H1 (cell line): Measurements from ENCODE around the gene KRT72. TPM values are rescaled to one million over a fixed set of nuclear protein-coding genes. Genes with fewer than 3 reads are reported as not detected.
A peak's percentile ranks its signal among the peaks of the same experiment; 100 is the strongest.

ENCODE experiments used
- CTCF ChIA-PET: fragments of 300-600 bp; sonication (Branson Sonifier 250); formaldehyde crosslinking; loops from one replicate; lab custom pipeline; 2021; ENCODE audit not compliant: partially characterized antibody; lab: Charles Lee
- POLR2A ChIA-PET: fragments of 300-600 bp; sonication (Branson Sonifier 250); formaldehyde crosslinking; loops from one replicate; lab custom pipeline; 2021; ENCODE audit warnings: inconsistent platforms; ENCODE audit not compliant: partially characterized antibody; lab: Charles Lee
- DNase-seq, 2 experiments: peaks; one replicate each; pipeline versions ENCODE4 v3.0.0 to v3.0.0-alpha.2; 2010 to 2022; ENCODE audit warnings: low spot score in 2 of 2, low read depth in 1 of 2, mixed read lengths in 1 of 2
- FAIRE-seq: peaks from 2 replicates; lab custom pipeline; 2011; peaks lifted over from hg19 to GRCh38; lab: Jason Lieb, UNC
- H2AFZ ChIP-seq: 2 replicates; pipeline ENCODE4 v1.8.1; 2012; ENCODE audit warnings: low read length, inconsistent platforms
- H2AK5ac ChIP-seq: 2 replicates; pipeline ENCODE4 v1.6.1; 2013; ENCODE audit warnings: low read depth, low read length
- H2BK120ac ChIP-seq: replicated peaks from 2 replicates; pipeline ENCODE3; 2013; ENCODE audit warnings: low read depth, low read length, inconsistent platforms
- H2BK12ac ChIP-seq: 2 replicates; pipeline ENCODE4 v1.6.1; 2013; ENCODE audit warnings: low read depth, low read length
- H2BK15ac ChIP-seq: 2 replicates; pipeline ENCODE4 v1.6.1; 2013; ENCODE audit warnings: low read length
- H2BK20ac ChIP-seq: 2 replicates; pipeline ENCODE4 v1.6.1; 2013; ENCODE audit warnings: low read length
- H2BK5ac ChIP-seq: 2 replicates; pipeline ENCODE4 v1.6.1; 2013; ENCODE audit warnings: low read depth, low read length
- H3K14ac ChIP-seq: 2 replicates; pipeline ENCODE4 v1.6.1; 2013; ENCODE audit warnings: inconsistent platforms; ENCODE audit not compliant: insufficient read length
- H3K18ac ChIP-seq: 2 replicates; pipeline ENCODE4 v1.6.1; 2013; ENCODE audit warnings: low read length; ENCODE audit errors: extremely low read depth
- H3K23ac ChIP-seq: 2 replicates; pipeline ENCODE4 v1.6.1; 2013; ENCODE audit warnings: inconsistent platforms; ENCODE audit not compliant: insufficient read length
- H3K23me2 ChIP-seq: 2 replicates; pipeline ENCODE4 v1.6.1; 2013; ENCODE audit warnings: low read depth, low read length
- H3K27ac ChIP-seq: 2 replicates; pipeline ENCODE4 v1.6.1; 2011; ENCODE audit warnings: low read depth, low read length, inconsistent platforms
- H3K27me3 ChIP-seq, 4 experiments: replicated peaks in 1 of 4; 1 replicate in 1 of 4; 2 replicates in 3 of 4; pipeline versions ENCODE4 v1.6.1 to v1.8.1; 2011 to 2013; ENCODE audit warnings: low read length in 3 of 4, mild to moderate bottlenecking in 3 of 4, inconsistent platforms in 2 of 4, mixed read lengths in 2 of 4, moderate library complexity in 1 of 4; ENCODE audit not compliant: control insufficient read depth in 3 of 4, insufficient read depth in 3 of 4; ENCODE audit errors: extremely low read depth in 1 of 4
- H3K36me3 ChIP-seq, 4 experiments: 2 replicates each; pipeline versions ENCODE4 v1.6.1 to v1.8.1; 2011 to 2013; ENCODE audit warnings: mild to moderate bottlenecking in 4 of 4, low read length in 3 of 4, moderate library complexity in 2 of 4, control low read depth in 1 of 4, inconsistent platforms in 1 of 4; ENCODE audit not compliant: insufficient read depth in 4 of 4, control insufficient read depth in 2 of 4
- H3K4ac ChIP-seq: replicated peaks from 2 replicates; pipeline ENCODE3; 2013; ENCODE audit warnings: low read length, low read depth, mixed read lengths, inconsistent platforms; ENCODE audit not compliant: insufficient read length
- H3K4me1 ChIP-seq, 4 experiments: replicated peaks in 1 of 4; 1 replicate in 1 of 4; 2 replicates in 3 of 4; pipeline versions ENCODE4 v1.6.1 to v1.8.1; 2011 to 2013; ENCODE audit warnings: low read length in 3 of 4, inconsistent platforms in 2 of 4, mixed read lengths in 1 of 4; ENCODE audit not compliant: insufficient read depth in 4 of 4, control insufficient read depth in 3 of 4
- H3K4me2 ChIP-seq, 2 experiments: 2 replicates each; pipeline versions ENCODE4 v1.6.1 to v1.8.1; 2011 to 2013; ENCODE audit warnings: low read depth in 2 of 2, low read length in 2 of 2, control low read depth in 1 of 2, inconsistent platforms in 1 of 2, mild to moderate bottlenecking in 1 of 2; ENCODE audit not compliant: insufficient read depth in 1 of 2
- H3K4me3 ChIP-seq, 4 experiments: fragments of 200-600, 300-600 bp in 1 of 4; sonication (generic), shearing (Covaris generic), sonication (Bioruptor Twin) in 1 of 4; 2 replicates each; pipeline versions ENCODE4 v1.5.1 to v1.8.1; 2011 to 2016; ENCODE audit warnings: low read length in 4 of 4, low read depth in 3 of 4, control low read depth in 2 of 4, inconsistent platforms in 2 of 4, mild to moderate bottlenecking in 2 of 4, mixed read lengths in 1 of 4, moderate library complexity in 1 of 4; ENCODE audit not compliant: insufficient read depth in 2 of 4; ENCODE audit errors: extremely low read depth in 1 of 4
- H3K56ac ChIP-seq: replicated peaks from 2 replicates; pipeline ENCODE3; 2013; ENCODE audit warnings: low read depth, mild to moderate bottlenecking, mixed read lengths, low read length, inconsistent platforms; ENCODE audit not compliant: insufficient read length
- H3K79me1 ChIP-seq: 2 replicates; pipeline ENCODE4 v1.6.1; 2013; ENCODE audit warnings: low read depth, low read length, control low read depth
- H3K79me2 ChIP-seq, 2 experiments: 2 replicates each; pipeline versions ENCODE4 v1.6.1 to v1.8.1; 2012 to 2013; ENCODE audit warnings: low read length in 2 of 2, mild to moderate bottlenecking in 2 of 2, inconsistent platforms in 1 of 2; ENCODE audit not compliant: insufficient read depth in 2 of 2, control insufficient read depth in 1 of 2
- H3K9ac ChIP-seq, 4 experiments: replicated peaks in 1 of 4; 1 replicate in 1 of 4; 2 replicates in 3 of 4; pipeline versions ENCODE4 v1.6.1 to v1.8.1; 2011 to 2013; ENCODE audit warnings: low read depth in 3 of 4, low read length in 3 of 4, control low read depth in 2 of 4, mild to moderate bottlenecking in 2 of 4, moderate library complexity in 2 of 4, inconsistent platforms in 1 of 4; ENCODE audit errors: extremely low read depth in 1 of 4
- H3K9me3 ChIP-seq, 2 experiments: 2 replicates each; pipeline versions ENCODE4 v1.6.1 to v1.8.1; 2012 to 2013; ENCODE audit warnings: mild to moderate bottlenecking in 2 of 2, moderate library complexity in 2 of 2, control low read depth in 1 of 2, inconsistent platforms in 1 of 2, low read depth in 1 of 2, low read length in 1 of 2, mixed read lengths in 1 of 2; ENCODE audit not compliant: insufficient read depth in 2 of 2
- H4K20me1 ChIP-seq, 2 experiments: replicated peaks in 1 of 2; 2 replicates each; pipeline versions ENCODE3 to v1.8.1; 2011 to 2013; ENCODE audit warnings: inconsistent platforms in 2 of 2, low read length in 2 of 2, mild to moderate bottlenecking in 1 of 2; ENCODE audit not compliant: insufficient read depth in 2 of 2, control insufficient read depth in 1 of 2
- H4K5ac ChIP-seq: 2 replicates; pipeline ENCODE4 v1.6.1; 2013; ENCODE audit warnings: low read length, low read depth, mixed read lengths, inconsistent platforms; ENCODE audit not compliant: insufficient read length
- H4K8ac ChIP-seq: 2 replicates; pipeline ENCODE4 v1.8.0; 2013; ENCODE audit warnings: mild to moderate bottlenecking, moderate library complexity, low read length, inconsistent platforms; ENCODE audit not compliant: insufficient read depth; ENCODE audit errors: extremely low read depth
- H4K91ac ChIP-seq: replicated peaks from 2 replicates; pipeline ENCODE3; 2013; ENCODE audit warnings: low read length, mixed read lengths, inconsistent platforms; ENCODE audit not compliant: insufficient read length
- CBX5 ChIP-seq: fragments of 300-800, 300-1000 bp; sonication (generic); IDR thresholded peaks from 2 replicates; pipeline ENCODE4 v1.7.1; 2016; ENCODE audit warnings: antibody characterized with exemption, low read length, low read depth
- CBX8 ChIP-seq: fragments of 300-800, 300-1000 bp; sonication (generic); IDR thresholded peaks from 2 replicates; pipeline ENCODE4 v1.7.1; 2016; ENCODE audit warnings: low read depth, low read length, borderline replicate concordance
- CHD2 ChIP-seq: IDR thresholded peaks from 2 replicates; pipeline ENCODE4 v1.6.1; 2012; ENCODE audit warnings: low read length, improper control_type of control experiment
- KDM4A ChIP-seq: IDR thresholded peaks from one replicate; pipeline ENCODE4 v1.7.1; 2012; ENCODE audit warnings: low read depth, mild to moderate bottlenecking, moderate library complexity, low read length, inconsistent platforms; ENCODE audit not compliant: severe bottlenecking
- MAFK ChIP-seq: IDR thresholded peaks from 2 replicates; pipeline ENCODE4 v1.6.1; 2012; ENCODE audit warnings: low read depth, mild to moderate bottlenecking, improper control_type of control experiment, low read length
- NANOG ChIP-seq: IDR thresholded peaks from 2 replicates; pipeline ENCODE4 v1.6.1; 2011; ENCODE audit warnings: low read length, low read depth, mild to moderate bottlenecking, inconsistent platforms; ENCODE audit not compliant: insufficient read depth, poor library complexity, severe bottlenecking
- RFX5 ChIP-seq: IDR thresholded peaks from 2 replicates; pipeline ENCODE4 v1.6.1; 2011; ENCODE audit warnings: low read depth, low read length, improper control_type of control experiment, borderline replicate concordance
- SIN3A ChIP-seq, 2 experiments: IDR thresholded peaks in 1 of 2; conservative IDR thresholded peaks in 1 of 2; 2 replicates each; pipeline ENCODE4 v1.6.1; 2011 to 2012; ENCODE audit warnings: low read length in 2 of 2, improper control_type of control experiment in 1 of 2, low read depth in 1 of 2, mild to moderate bottlenecking in 1 of 2
- SIRT6 ChIP-seq: IDR thresholded peaks from one replicate; pipeline ENCODE4 v1.7.1; 2012; ENCODE audit warnings: low read length, inconsistent platforms
- SIX5 ChIP-seq: IDR thresholded peaks from 2 replicates; pipeline ENCODE4 v1.6.1; 2011; ENCODE audit warnings: mild to moderate bottlenecking, low read depth, low read length
- SP4 ChIP-seq: IDR thresholded peaks from 2 replicates; pipeline ENCODE4 v1.6.1; 2012; ENCODE audit warnings: low read length, inconsistent platforms
- SUZ12 ChIP-seq: fragments of 200-600 bp; sonication (generic); IDR thresholded peaks from 2 replicates; pipeline ENCODE4 v1.6.1; 2012; ENCODE audit warnings: mild to moderate bottlenecking, inconsistent platforms, low read length, moderate library complexity, mixed read lengths
- YY1 ChIP-seq: IDR thresholded peaks from 2 replicates; pipeline ENCODE4 v1.6.1; 2011; ENCODE audit warnings: low read depth, mild to moderate bottlenecking, low read length
- polyA plus RNA-seq, 7 experiments: library from polyadenylated mRNA; depleted of rRNA in 3 of 7; stranded (reverse) in 5 of 7; unstranded in 2 of 7; fragments of >200 nt in 5 of 7; fragments of 200-250 nt in 2 of 7; gene quantifications; 1 replicate in 5 of 7; 2 replicates in 1 of 7; 4 replicates in 1 of 7; pipeline versions ENCODE4 v1.2.1 to v1.2.3, GENCODE V29; 2011 to 2013; ENCODE audit warnings: missing spikeins in 2 of 7, mixed read lengths in 2 of 7
- total RNA-seq: library from RNA; stranded (reverse); fragmentation: NEBNext Ultra II Directional; extraction: Animal tissue kit (Norgen Biotek cat#: 25700); gene quantifications from 2 replicates; pipeline ENCODE4 v1.2.1, GENCODE V29; 2021
- TF ChIP-seq, protein P1 (sequence below): IDR thresholded peaks from 2 replicates; pipeline ENCODE4 v1.6.1; 2012; ENCODE audit warnings: low read length, inconsistent platforms

Gene KRT72
- total and polyA plus RNA-seq, 2 of the 8 experiments (the other 6 are each of a cell fraction or from before 2014, with no cell fraction given), result not detected

DNA sequence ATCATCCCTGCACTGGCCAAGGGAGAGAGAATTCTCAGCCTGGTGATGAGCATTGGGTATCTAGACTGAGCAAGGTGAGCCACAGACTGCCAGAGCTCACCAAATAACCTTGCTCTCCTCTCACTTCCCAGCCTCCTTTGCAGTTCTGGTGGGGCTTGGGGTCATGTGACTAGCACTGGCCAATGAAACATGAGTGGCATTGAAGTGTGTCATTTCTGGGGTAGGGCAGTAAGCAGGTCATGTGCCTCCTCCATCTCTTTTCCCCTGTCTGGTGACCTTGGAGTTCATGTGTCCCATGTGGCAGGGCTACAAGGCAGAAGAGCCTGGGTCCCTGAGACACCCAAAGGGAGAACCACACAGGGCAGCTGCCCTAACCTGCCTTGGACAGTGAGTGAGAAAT, 3.6 kb upstream of the KRT72 start:
- POLR2A ChIA-PET, result no interaction called here
- Histone ChIP-seq H3K4me3 (no peak overlapping the region), H2AK5ac (no peak overlapping the region), H2BK15ac (no peak overlapping the region), H3K23ac (no peak overlapping the region), H2BK5ac (no peak overlapping the region), H3K79me1 (no peaks in the 10 kb centered on the region), H3K18ac (no peak overlapping the region), H3K27me3 (peaks cover 0 to 6% (median under 1%) of the 10 kb centered on the region in 4 experiments; a peak in 5 of 7 replicates), H3K4me1 (no peaks in the 10 kb centered on the region), H4K8ac (no peak overlapping the region), H4K91ac (no peak overlapping the region), H2AFZ (no peak overlapping the region), H3K9ac (no peak overlapping the region), H3K4ac (no peak overlapping the region), H3K23me2 (no peaks in the 10 kb centered on the region; the same call in 1 of the 2 replicates), H4K20me1 (no peaks in the 10 kb centered on the region), H2BK120ac (no peak overlapping the region), H3K9me3 (no peaks in the 10 kb centered on the region; a peak in 2 of 4 replicates), H3K36me3 (no peaks in the 10 kb centered on the region), H3K14ac (no peak overlapping the region), H3K79me2 (no peaks in the 10 kb centered on the region), H3K27ac (no peak overlapping the region), H4K5ac (no peak overlapping the region), H2BK12ac (no peak overlapping the region), H2BK20ac (no peak overlapping the region), H3K4me2 (no peak overlapping the region), H3K56ac (no peak overlapping the region)
- CTCF ChIA-PET, result no interaction called here
- peak in 1 of 2 experiments; percentile 17 for DNase-seq
- FAIRE-seq, result no peak
- TF ChIP-seq RFX5 (no peak), YY1 (no peak), MAFK (no peak), SIX5 (no peak), SIN3A (conservative IDR thresholded peaks at IDR 0.05 in 1 of 2, IDR thresholded peaks at IDR 0.05 in 1 of 2; ENCODE audit: low read depth in 1 of 2, low read length in 2 of 2) (no peak), SUZ12 (no peak), CHD2 (no peak), SP4 (no peak), SIRT6 (no peak), CBX5 (no peak), KDM4A (no peak), NANOG (no peak), CBX8 (no peak)
- TF ChIP-seq, protein P1, sequence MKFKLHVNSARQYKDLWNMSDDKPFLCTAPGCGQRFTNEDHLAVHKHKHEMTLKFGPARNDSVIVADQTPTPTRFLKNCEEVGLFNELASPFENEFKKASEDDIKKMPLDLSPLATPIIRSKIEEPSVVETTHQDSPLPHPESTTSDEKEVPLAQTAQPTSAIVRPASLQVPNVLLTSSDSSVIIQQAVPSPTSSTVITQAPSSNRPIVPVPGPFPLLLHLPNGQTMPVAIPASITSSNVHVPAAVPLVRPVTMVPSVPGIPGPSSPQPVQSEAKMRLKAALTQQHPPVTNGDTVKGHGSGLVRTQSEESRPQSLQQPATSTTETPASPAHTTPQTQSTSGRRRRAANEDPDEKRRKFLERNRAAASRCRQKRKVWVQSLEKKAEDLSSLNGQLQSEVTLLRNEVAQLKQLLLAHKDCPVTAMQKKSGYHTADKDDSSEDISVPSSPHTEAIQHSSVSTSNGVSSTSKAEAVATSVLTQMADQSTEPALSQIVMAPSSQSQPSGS, result no peak
